AG09319 (cell line): Measurements from ENCODE around the gene NMU.

ENCODE experiments used
- DNase-seq: peaks from one replicate; pipeline ENCODE4 v3.0.0-alpha.2; 2010; ENCODE audit warnings: low read depth; ENCODE audit errors: extremely low read depth
- TF ChIP-seq, protein P1 (sequence below): IDR thresholded peaks from 2 replicates; pipeline ENCODE4 v1.5.1; 2011; ENCODE audit warnings: low read depth, mild to moderate bottlenecking, inconsistent platforms, low read length, moderate library complexity

Gene NMU

GRCh38 chr4:55654131-55654530 is 18.0 kb upstream of the NMU start:
- no peak for DNase-seq
- TF ChIP-seq, protein P1, sequence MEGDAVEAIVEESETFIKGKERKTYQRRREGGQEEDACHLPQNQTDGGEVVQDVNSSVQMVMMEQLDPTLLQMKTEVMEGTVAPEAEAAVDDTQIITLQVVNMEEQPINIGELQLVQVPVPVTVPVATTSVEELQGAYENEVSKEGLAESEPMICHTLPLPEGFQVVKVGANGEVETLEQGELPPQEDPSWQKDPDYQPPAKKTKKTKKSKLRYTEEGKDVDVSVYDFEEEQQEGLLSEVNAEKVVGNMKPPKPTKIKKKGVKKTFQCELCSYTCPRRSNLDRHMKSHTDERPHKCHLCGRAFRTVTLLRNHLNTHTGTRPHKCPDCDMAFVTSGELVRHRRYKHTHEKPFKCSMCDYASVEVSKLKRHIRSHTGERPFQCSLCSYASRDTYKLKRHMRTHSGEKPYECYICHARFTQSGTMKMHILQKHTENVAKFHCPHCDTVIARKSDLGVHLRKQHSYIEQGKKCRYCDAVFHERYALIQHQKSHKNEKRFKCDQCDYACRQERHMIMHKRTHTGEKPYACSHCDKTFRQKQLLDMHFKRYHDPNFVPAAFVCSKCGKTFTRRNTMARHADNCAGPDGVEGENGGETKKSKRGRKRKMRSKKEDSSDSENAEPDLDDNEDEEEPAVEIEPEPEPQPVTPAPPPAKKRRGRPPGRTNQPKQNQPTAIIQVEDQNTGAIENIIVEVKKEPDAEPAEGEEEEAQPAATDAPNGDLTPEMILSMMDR = no peak

DNA sequence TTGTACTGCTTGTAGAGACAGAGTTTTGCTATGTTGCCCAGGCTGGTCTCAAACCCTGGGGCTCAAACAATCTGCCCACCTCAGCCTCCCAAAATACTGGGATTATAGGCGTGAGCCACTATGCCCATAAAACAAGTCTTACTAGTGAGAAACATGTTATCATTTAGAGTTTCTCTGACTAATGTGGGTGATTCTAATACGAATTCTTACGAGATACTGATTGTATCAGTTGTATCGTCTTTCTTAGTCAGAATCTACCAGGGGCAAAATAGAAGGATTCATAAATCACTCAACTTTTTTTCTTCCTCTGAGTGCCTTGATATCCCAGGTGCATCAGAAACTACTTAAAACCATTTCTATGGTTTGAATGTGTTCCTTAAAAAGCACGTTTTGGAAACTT is 14.4 kb upstream of the NMU start:
- DNase-seq = no peak
- TF ChIP-seq, protein P1 = no peak

DNA sequence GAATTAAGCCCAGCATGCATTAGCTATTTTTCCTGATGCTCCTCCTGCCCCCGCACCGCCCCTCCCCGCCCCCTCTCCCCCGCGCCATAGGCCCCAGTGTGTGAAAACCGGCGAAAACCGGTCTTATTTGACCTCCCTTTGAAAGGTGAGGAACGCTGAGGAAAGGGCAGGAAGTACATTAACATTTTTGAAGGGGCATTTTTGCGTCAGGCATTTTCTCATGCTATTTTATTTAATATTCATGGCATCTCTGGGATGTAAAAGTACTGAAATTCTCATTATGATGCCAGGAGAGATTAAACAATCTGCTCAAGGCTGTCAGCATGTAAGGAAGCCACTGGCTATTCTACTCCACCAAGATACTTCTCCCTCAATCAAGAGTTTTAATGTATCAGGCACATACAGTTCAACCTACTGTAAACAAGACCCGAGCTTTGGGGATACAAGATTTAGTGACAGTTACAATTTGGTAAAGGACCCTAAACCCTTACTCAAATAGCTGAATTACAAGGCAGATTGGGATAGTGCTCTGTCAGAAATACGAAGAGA is 1.2 kb upstream of the NMU start:
- no peak for DNase-seq
- TF ChIP-seq, protein P1 = no peak

- TF ChIP-seq, protein P1 = no peak
- DNase-seq = no peak
These were observed 530 bp upstream of the NMU start for GRCh38 chr4:55636656-55636999.

- no peak for DNase-seq
- TF ChIP-seq, protein P1 = no peak
These were observed 816 bp downstream of the NMU start for GRCh38 chr4:55635282-55635681.

- DNase-seq = no peak
- TF ChIP-seq, protein P1 = no peak
These were observed 1.5 kb downstream of the NMU start for GRCh38 chr4:55634417-55635128.

- TF ChIP-seq, protein P1 = no peak
These were observed 2.2 kb downstream of the NMU start for GRCh38 chr4:55633903-55634302.

More at GRCh38 chr4:55633903-55634302, 2.2 kb downstream of the NMU start:
- DNase-seq = no peak
